Measurements from ENCODE around the gene BFSP1.

Gene BFSP1

GRCh38 chr20:17448071-17448470 lies 83.1 kb downstream of the BFSP1 start:
- H3K27ac ChIP-seq (replicated peaks) = no peak overlapping the region
- H3K27me3 ChIP-seq (ENCODE audit: insufficient read depth, poor library complexity, severe bottlenecking) = no peaks in the 10 kb centered on the region
- no peak for TF ChIP-seq REST (IDR thresholded peaks at IDR 0.05; ENCODE audit: insufficient replicate concordance, low read depth)
- TF ChIP-seq, protein P1, sequence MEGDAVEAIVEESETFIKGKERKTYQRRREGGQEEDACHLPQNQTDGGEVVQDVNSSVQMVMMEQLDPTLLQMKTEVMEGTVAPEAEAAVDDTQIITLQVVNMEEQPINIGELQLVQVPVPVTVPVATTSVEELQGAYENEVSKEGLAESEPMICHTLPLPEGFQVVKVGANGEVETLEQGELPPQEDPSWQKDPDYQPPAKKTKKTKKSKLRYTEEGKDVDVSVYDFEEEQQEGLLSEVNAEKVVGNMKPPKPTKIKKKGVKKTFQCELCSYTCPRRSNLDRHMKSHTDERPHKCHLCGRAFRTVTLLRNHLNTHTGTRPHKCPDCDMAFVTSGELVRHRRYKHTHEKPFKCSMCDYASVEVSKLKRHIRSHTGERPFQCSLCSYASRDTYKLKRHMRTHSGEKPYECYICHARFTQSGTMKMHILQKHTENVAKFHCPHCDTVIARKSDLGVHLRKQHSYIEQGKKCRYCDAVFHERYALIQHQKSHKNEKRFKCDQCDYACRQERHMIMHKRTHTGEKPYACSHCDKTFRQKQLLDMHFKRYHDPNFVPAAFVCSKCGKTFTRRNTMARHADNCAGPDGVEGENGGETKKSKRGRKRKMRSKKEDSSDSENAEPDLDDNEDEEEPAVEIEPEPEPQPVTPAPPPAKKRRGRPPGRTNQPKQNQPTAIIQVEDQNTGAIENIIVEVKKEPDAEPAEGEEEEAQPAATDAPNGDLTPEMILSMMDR (IDR thresholded peaks at IDR 0.05; ENCODE audit: insufficient read depth, low read length) = no peak
- TF ChIP-seq SPI1 (IDR thresholded peaks at IDR 0.05; ENCODE audit: borderline replicate concordance, low read depth) = no peak
- TF ChIP-seq POLR2AphosphoS5 (IDR thresholded peaks at IDR 0.05; ENCODE audit: low read depth) = no peak
- no peak for TF ChIP-seq GABPA (IDR thresholded peaks at IDR 0.05; ENCODE audit: low read depth)
- DNase-seq (ENCODE audit: low read depth in 1 of 2, low spot score in 1 of 2) = no peak
- no peak overlapping the region for H3K4me3 ChIP-seq (replicated peaks; ENCODE audit: insufficient read depth, low read length)

DNA sequence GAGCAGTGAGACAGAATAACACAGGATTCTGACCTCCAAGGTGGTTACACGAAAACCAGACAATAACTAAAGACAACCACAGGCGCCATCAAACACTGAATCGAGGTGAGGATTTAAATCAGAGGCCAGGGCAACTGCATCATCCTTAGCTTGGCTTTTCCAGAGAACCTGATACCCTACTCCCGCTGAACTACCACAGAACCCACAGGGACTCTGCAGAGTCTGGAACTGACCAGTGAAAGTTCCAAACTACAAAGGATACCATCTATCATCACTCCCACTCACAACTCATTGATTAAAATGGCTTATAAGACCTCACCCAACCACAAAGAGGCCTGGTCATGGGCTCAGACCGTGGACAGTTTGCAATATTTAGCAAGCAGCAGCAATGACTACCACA lies 85.0 kb downstream of the BFSP1 start:
- no peak for DNase-seq (ENCODE audit: low read depth in 1 of 2, low spot score in 1 of 2)
- Histone ChIP-seq H3K27me3 (ENCODE audit: insufficient read depth, poor library complexity, severe bottlenecking) (no peaks in the 10 kb centered on the region), H3K27ac (replicated peaks) (no peak overlapping the region), H3K4me3 (replicated peaks; ENCODE audit: insufficient read depth, low read length) (no peak overlapping the region)
- TF ChIP-seq SPI1 (IDR thresholded peaks at IDR 0.05; ENCODE audit: borderline replicate concordance, low read depth) (no peak), REST (IDR thresholded peaks at IDR 0.05; ENCODE audit: insufficient replicate concordance, low read depth) (no peak)

DNA sequence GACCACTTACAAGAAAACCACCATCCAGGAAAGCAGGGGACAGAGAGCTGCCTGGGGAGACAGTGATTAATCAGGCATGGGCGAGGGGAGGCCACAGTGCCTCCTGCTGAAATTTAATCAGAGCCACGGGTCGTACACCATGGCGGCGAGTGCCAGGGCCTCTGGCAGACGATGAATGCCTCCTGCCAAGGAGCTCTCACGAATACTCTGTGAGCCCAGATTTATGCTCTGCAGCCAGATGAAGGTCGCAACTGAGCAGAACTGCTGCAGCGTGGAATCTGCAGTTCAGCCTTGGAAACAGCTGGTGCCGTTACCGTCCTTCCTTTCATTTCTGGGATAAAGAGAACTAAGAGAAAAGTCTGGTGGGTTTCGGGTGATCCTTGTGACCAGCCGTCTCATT lies 85.6 kb downstream of the BFSP1 start:
- Histone ChIP-seq H3K4me3 (replicated peaks; ENCODE audit: insufficient read depth, low read length) (no peak overlapping the region), H3K27me3 (ENCODE audit: insufficient read depth, poor library complexity, severe bottlenecking) (no peaks in the 10 kb centered on the region), H3K27ac (replicated peaks) (no peak overlapping the region)
- TF ChIP-seq GABPA (IDR thresholded peaks at IDR 0.05; ENCODE audit: low read depth) (no peak), SPI1 (IDR thresholded peaks at IDR 0.05; ENCODE audit: borderline replicate concordance, low read depth) (no peak), POLR2AphosphoS5 (IDR thresholded peaks at IDR 0.05; ENCODE audit: low read depth) (no peak), REST (IDR thresholded peaks at IDR 0.05; ENCODE audit: insufficient replicate concordance, low read depth) (no peak)
- TF ChIP-seq, protein P1 (IDR thresholded peaks at IDR 0.05; ENCODE audit: insufficient read depth, low read length) = no peak
- no peak for DNase-seq (ENCODE audit: low read depth in 1 of 2, low spot score in 1 of 2)

DNA sequence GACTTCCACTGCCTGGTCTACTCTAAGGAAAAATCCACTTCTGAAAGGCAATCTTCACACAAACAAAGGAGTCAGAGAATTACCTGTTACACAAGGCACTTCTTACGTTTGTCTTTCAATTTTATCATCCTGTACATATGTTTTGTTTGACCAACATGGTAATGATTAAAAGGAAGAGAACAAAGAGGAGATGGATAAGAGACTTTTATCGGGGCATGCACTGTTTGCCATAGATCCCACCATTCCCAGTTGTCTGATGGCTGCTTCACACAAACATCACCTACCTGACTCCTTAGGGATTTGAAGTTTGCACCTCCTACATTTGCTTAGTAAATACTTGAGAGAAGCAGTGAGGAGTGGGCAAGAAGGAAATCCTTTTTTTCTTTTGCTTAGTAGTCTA lies 87.1 kb downstream of the BFSP1 start:
- Histone ChIP-seq H3K4me3 (replicated peaks; ENCODE audit: insufficient read depth, low read length) (no peak overlapping the region), H3K27me3 (ENCODE audit: insufficient read depth, poor library complexity, severe bottlenecking) (no peaks in the 10 kb centered on the region), H3K27ac (replicated peaks) (no peak overlapping the region)
- TF ChIP-seq GABPA (IDR thresholded peaks at IDR 0.05; ENCODE audit: low read depth) (no peak), REST (IDR thresholded peaks at IDR 0.05; ENCODE audit: insufficient replicate concordance, low read depth) (no peak), POLR2AphosphoS5 (IDR thresholded peaks at IDR 0.05; ENCODE audit: low read depth) (no peak), SPI1 (IDR thresholded peaks at IDR 0.05; ENCODE audit: borderline replicate concordance, low read depth) (no peak)
- TF ChIP-seq, protein P1 (IDR thresholded peaks at IDR 0.05; ENCODE audit: insufficient read depth, low read length) = no peak
- no peak for DNase-seq (ENCODE audit: low read depth in 1 of 2, low spot score in 1 of 2)

Data from HL-60 (cell line).